HG03469 (cell line): ENCODE results near the gene CDPF1.
"Not testable (repeated sequence)": the region's sequence is repeated elsewhere in the genome, so short reads cannot be mapped to it uniquely, and the experiment has no call there.

Source experiments
- ATAC-seq: cut with Tn5 transposase; IDR thresholded peaks from one replicate; pipeline ENCODE4 v1.9.1; 2021; ENCODE audit warnings: mild to moderate bottlenecking, moderate library complexity, moderate number of reproducible peaks; ENCODE audit not compliant: unreplicated experiment

The CDPF1 gene

GRCh38 chr22:46226577-46226976 is 23.5 kb downstream of the CDPF1 start:
- no peak for ATAC-seq

- ATAC-seq = no peak
Observed at GRCh38 chr22:46225631-46226030, 24.5 kb downstream of the CDPF1 start.

- ATAC-seq = no peak
Observed at GRCh38 chr22:46224898-46225290, 25.2 kb downstream of the CDPF1 start.

- no peak for ATAC-seq
Observed at GRCh38 chr22:46224044-46224897, 25.8 kb downstream of the CDPF1 start.

- no peak for ATAC-seq
Observed at GRCh38 chr22:46220921-46221320, 29.2 kb downstream of the CDPF1 start.

GRCh38 chr22:46219636-46220035 is 30.5 kb downstream of the CDPF1 start:
- no peak for ATAC-seq

GRCh38 chr22:46214616-46215015 is 35.5 kb downstream of the CDPF1 start:
- no peak for ATAC-seq

- no peak for ATAC-seq
Observed at GRCh38 chr22:46214149-46214548, 35.9 kb downstream of the CDPF1 start.

GRCh38 chr22:46213052-46213451 is 37.0 kb downstream of the CDPF1 start:
- ATAC-seq = no peak

GRCh38 chr22:46212195-46212594 is 37.9 kb downstream of the CDPF1 start:
- ATAC-seq = no peak

GRCh38 chr22:46209262-46209661 is 40.8 kb downstream of the CDPF1 start:
- no peak for ATAC-seq

GRCh38 chr22:46203601-46203980 is 46.5 kb downstream of the CDPF1 start:
- ATAC-seq = no peak

- no peak for ATAC-seq
Observed at GRCh38 chr22:46202897-46203600, 47.0 kb downstream of the CDPF1 start.

- no peak for ATAC-seq
Observed at GRCh38 chr22:46201059-46201757, 48.9 kb downstream of the CDPF1 start.

GRCh38 chr22:46198806-46199205 is 51.3 kb downstream of the CDPF1 start:
- not testable (repeated sequence) for ATAC-seq

- no peak for ATAC-seq
Observed at GRCh38 chr22:46198274-46198673, 51.8 kb downstream of the CDPF1 start.

- no peak for ATAC-seq
Observed at GRCh38 chr22:46196278-46196677, 53.8 kb downstream of the CDPF1 start.

- ATAC-seq = no peak
Observed at GRCh38 chr22:46195487-46196165, 54.5 kb downstream of the CDPF1 start.
